Neutrophil (primary cell): ENCODE data around the gene NIT1.

Experiments used
- H3K27ac ChIP-seq: fragments of 200-600 bp; sonication (generic); 2 replicates; pipeline ENCODE4 v1.5.1; 2016; ENCODE audit warnings: mild to moderate bottlenecking, moderate library complexity
- H3K27me3 ChIP-seq: fragments of 200-600 bp; sonication (generic); 2 replicates; pipeline ENCODE4 v1.6.0; 2016; ENCODE audit warnings: mild to moderate bottlenecking
- H3K36me3 ChIP-seq: fragments of 200-600 bp; sonication (generic); 2 replicates; pipeline ENCODE4 v1.5.1; 2017
- H3K4me1 ChIP-seq, 2 experiments: fragments of 200-600 bp in 1 of 2; sonication (generic) in 1 of 2; 1 replicate in 1 of 2; 2 replicates in 1 of 2; pipeline versions ENCODE4 v1.5.1 to v1.6.1; 2013 to 2016; ENCODE audit warnings: low read depth in 1 of 2, low read length in 1 of 2, mild to moderate bottlenecking in 1 of 2, moderate library complexity in 1 of 2; ENCODE audit not compliant: control insufficient read depth in 1 of 2, insufficient read depth in 1 of 2
- H3K4me3 ChIP-seq, 2 experiments: fragments of 200-600 bp in 1 of 2; sonication (generic) in 1 of 2; 1 replicate in 1 of 2; 2 replicates in 1 of 2; pipeline ENCODE4 v1.5.1; 2013 to 2016; ENCODE audit warnings: low read depth in 1 of 2, low read length in 1 of 2, mild to moderate bottlenecking in 1 of 2, moderate library complexity in 1 of 2
- H3K9me3 ChIP-seq: fragments of 200-600 bp; sonication (generic); 2 replicates; pipeline ENCODE4 v1.5.1; 2016
- CTCF ChIP-seq: fragments of 200-600 bp; sonication (generic); IDR thresholded peaks from 2 replicates; pipeline ENCODE4 v1.5.1; 2016; ENCODE audit warnings: antibody characterized with exemption

Gene NIT1

GRCh38 chr1:161076410-161076809, 41.5 kb upstream of the NIT1 start:
- peaks cover 8 to 9% of the 10 kb centered on the region in 2 experiments for H3K4me1 ChIP-seq
- TF ChIP-seq CTCF = no peak
- H3K36me3 ChIP-seq = no peaks in the 10 kb centered on the region

GRCh38 chr1:161077426-161077825, 40.5 kb upstream of the NIT1 start:
- no peaks in the 10 kb centered on the region for H3K4me1 ChIP-seq
- H3K36me3 ChIP-seq = no peaks in the 10 kb centered on the region

More at GRCh38 chr1:161076410-161076809, 41.5 kb upstream of the NIT1 start:
- Histone ChIP-seq H3K9me3 (no peaks in the 10 kb centered on the region), H3K27me3 (no peaks in the 10 kb centered on the region), H3K27ac (no peak overlapping the region), H3K4me3 (no peak overlapping the region)

GRCh38 chr1:161079436-161080110, 38.3 kb upstream of the NIT1 start:
- no peaks in the 10 kb centered on the region for H3K27me3 ChIP-seq
- H3K4me3 ChIP-seq = no peak overlapping the region
- no peak for TF ChIP-seq CTCF
- H3K27ac ChIP-seq = no peak overlapping the region
- no peaks in the 10 kb centered on the region for H3K36me3 ChIP-seq
- H3K4me1 ChIP-seq = peaks cover 0 to 3% of the 10 kb centered on the region in 2 experiments
- H3K9me3 ChIP-seq = no peaks in the 10 kb centered on the region

More at GRCh38 chr1:161077426-161077825, 40.5 kb upstream of the NIT1 start:
- Histone ChIP-seq H3K9me3 (no peaks in the 10 kb centered on the region), H3K27me3 (no peaks in the 10 kb centered on the region), H3K4me3 (no peak overlapping the region), H3K27ac (no peak overlapping the region)
- no peak for TF ChIP-seq CTCF

GRCh38 chr1:161080441-161081405, 37.2 kb upstream of the NIT1 start:
- no peak for TF ChIP-seq CTCF

GRCh38 chr1:161081519-161081918, 36.4 kb upstream of the NIT1 start:
- Histone ChIP-seq H3K27ac (no peak overlapping the region), H3K4me1 (peaks cover 0 to 3% of the 10 kb centered on the region in 2 experiments), H3K9me3 (no peaks in the 10 kb centered on the region), H3K36me3 (no peaks in the 10 kb centered on the region), H3K27me3 (no peaks in the 10 kb centered on the region), H3K4me3 (no peak overlapping the region)
- TF ChIP-seq CTCF = no peak

More at GRCh38 chr1:161080441-161081405, 37.2 kb upstream of the NIT1 start:
- Histone ChIP-seq H3K4me1 (peaks cover 0 to 3% of the 10 kb centered on the region in 2 experiments), H3K4me3 (no peak overlapping the region), H3K27ac (no peak overlapping the region), H3K36me3 (no peaks in the 10 kb centered on the region), H3K27me3 (no peaks in the 10 kb centered on the region), H3K9me3 (no peaks in the 10 kb centered on the region)
